GM12878 (cell line): Measurements from ENCODE around the gene PAPPA. TPM values are rescaled to one million over a fixed set of nuclear protein-coding genes. Genes with fewer than 3 reads are reported as not detected.

Experiments
- ATAC-seq: fragments of 200-7000 bp; cut with Tn5 transposase; 3 replicates; pipeline ENCODE4 v1.9.1; 2020; ENCODE audit warnings: mild to moderate bottlenecking, moderate library complexity
- BruUV-seq: library from RNA; stranded (reverse); fragments of 400-500 nt; replicated peaks from 2 replicates; lab custom pipeline; 2021; lab: Mats Ljungman, UMichigan
- CTCF ChIA-PET: fragments of 300-600 bp; sonication (Branson Sonifier 250); formaldehyde crosslinking; extraction: SDS; loops from one replicate; lab custom pipeline; 2021; ENCODE audit warnings: inconsistent platforms; lab: Yijun Ruan, JAX
- POLR2A ChIA-PET: fragments of 350-600 bp; formaldehyde crosslinking; extraction: SDS; loops from one replicate; lab custom pipeline; 2021; ENCODE audit warnings: inconsistent platforms; lab: Charles Lee
- RAD21 ChIA-PET: fragments of 300-600 bp; sonication (Branson Sonifier 250); formaldehyde crosslinking; loops from one replicate; lab custom pipeline; 2023; ENCODE audit warnings: antibody characterized with exemption; ENCODE audit not compliant: unreplicated experiment; lab: Charles Lee
- SMC1A ChIA-PET: fragments of 300-600 bp; sonication (Branson Sonifier 250); formaldehyde crosslinking; loops from one replicate; lab custom pipeline; 2023; ENCODE audit not compliant: unreplicated experiment, uncharacterized antibody; lab: Charles Lee
- DNase-seq: peaks from one replicate; pipeline ENCODE4 v3.0.0-alpha.2; 2011; ENCODE audit warnings: low read depth, low spot score
- FAIRE-seq: peaks from 3 replicates; lab custom pipeline; 2011; peaks lifted over from hg19 to GRCh38; lab: Jason Lieb, UNC
- H2AFZ ChIP-seq: 2 replicates; pipeline ENCODE4 v1.6.0; 2011; ENCODE audit warnings: low read depth, low read length, control low read depth; ENCODE audit not compliant: control insufficient read depth
- H3K27ac ChIP-seq: 2 replicates; pipeline ENCODE4 v1.5.1; 2011; ENCODE audit warnings: control low read depth; ENCODE audit not compliant: control insufficient read depth, insufficient read depth
- H3K27me3 ChIP-seq, 2 experiments: replicated peaks in 1 of 2; 2 replicates each; pipeline versions ENCODE4 v1.6.0 to v1.6.1; 2011; ENCODE audit warnings: low read length in 1 of 2; ENCODE audit not compliant: control insufficient read depth in 2 of 2, insufficient read depth in 2 of 2
- H3K36me3 ChIP-seq, 2 experiments: 2 replicates each; pipeline ENCODE4 v1.5.1; 2011; ENCODE audit warnings: low read length in 1 of 2; ENCODE audit not compliant: control insufficient read depth in 2 of 2, insufficient read depth in 2 of 2
- H3K4me1 ChIP-seq: 2 replicates; pipeline ENCODE4 v1.6.1; 2011; ENCODE audit warnings: mild to moderate bottlenecking, low read length, moderate library complexity, mixed read lengths; ENCODE audit not compliant: control insufficient read depth, insufficient read depth
- H3K4me2 ChIP-seq: 2 replicates; pipeline ENCODE4 v1.6.0; 2011; ENCODE audit warnings: control low read depth; ENCODE audit not compliant: control insufficient read depth, insufficient read depth
- H3K4me3 ChIP-seq: fragments of 200-600 bp; sonication (generic); 2 replicates; pipeline ENCODE4 v1.5.1; 2016
- H3K79me2 ChIP-seq: 2 replicates; pipeline ENCODE4 v1.6.0; 2011; ENCODE audit warnings: low read length; ENCODE audit not compliant: control insufficient read depth, insufficient read depth
- H3K9ac ChIP-seq: 2 replicates; pipeline ENCODE4 v1.8.0; 2011; ENCODE audit warnings: low read length, control low read depth, mixed read lengths; ENCODE audit not compliant: control insufficient read depth, insufficient read depth
- H3K9me3 ChIP-seq: replicated peaks from 3 replicates; pipeline ENCODE4 v1.5.1; 2011; ENCODE audit warnings: mild to moderate bottlenecking, low read length; ENCODE audit not compliant: control insufficient read depth, insufficient read depth
- H4K20me1 ChIP-seq: 2 replicates; pipeline ENCODE4 v1.6.0; 2011; ENCODE audit not compliant: control insufficient read depth, insufficient read depth
- CBFB ChIP-seq: IDR thresholded peaks from 2 replicates; pipeline ENCODE4 v1.6.1; 2016; ENCODE audit warnings: antibody characterized with exemption, low read depth
- CHD1 ChIP-seq: IDR thresholded peaks from 2 replicates; pipeline ENCODE4 v1.6.1; 2012; ENCODE audit warnings: low read depth, low read length, improper control_type of control experiment
- CHD4 ChIP-seq: fragments of 200-600 bp; sonication (generic); IDR thresholded peaks from 2 replicates; pipeline ENCODE4 v1.6.1; 2016; ENCODE audit warnings: mild to moderate bottlenecking
- FOS ChIP-seq: IDR thresholded peaks from 3 replicates; pipeline ENCODE4 v1.6.1; 2011; ENCODE audit warnings: borderline replicate concordance; ENCODE audit not compliant: insufficient read length; ENCODE audit errors: extremely low read depth
- HDAC6 ChIP-seq: fragments of 200-600 bp; sonication (generic); IDR thresholded peaks from one replicate; pipeline ENCODE4 v1.8.0; 2017; ENCODE audit warnings: antibody characterized with exemption; ENCODE audit not compliant: unreplicated experiment
- MYC ChIP-seq: IDR thresholded peaks from 2 replicates; pipeline ENCODE4 v1.6.1; 2011; ENCODE audit warnings: mild to moderate bottlenecking, low read length, moderate library complexity, inconsistent platforms; ENCODE audit not compliant: insufficient read depth, insufficient replicate concordance, insufficient read length, severe bottlenecking
- RB1 ChIP-seq: fragments of 450-650 bp; formaldehyde crosslinking; IDR thresholded peaks from 2 replicates; pipeline ENCODE4 v1.6.1; 2017; ENCODE audit warnings: mild to moderate bottlenecking, borderline replicate concordance
- SMAD5 ChIP-seq: IDR thresholded peaks from 2 replicates; pipeline ENCODE4 v1.6.1; 2016; ENCODE audit warnings: antibody characterized with exemption, low read depth
- SREBF1 ChIP-seq: IDR thresholded peaks from 2 replicates; pipeline ENCODE4 v1.6.1; 2012; ENCODE audit warnings: mild to moderate bottlenecking, low read length
- STAT3 ChIP-seq: IDR thresholded peaks from 2 replicates; pipeline ENCODE4 v1.6.1; 2011; ENCODE audit warnings: low read depth, low read length, improper control_type of control experiment
- TARDBP ChIP-seq: IDR thresholded peaks from 2 replicates; pipeline ENCODE4 v1.6.1; 2016; ENCODE audit warnings: borderline replicate concordance
- ZZZ3 ChIP-seq: IDR thresholded peaks from 2 replicates; pipeline ENCODE4 v1.6.1; 2011; ENCODE audit warnings: low read depth; ENCODE audit not compliant: control insufficient read depth, insufficient read length
- WGBS: methylation state at CpG from one replicate; pipeline ENCODE4 v1.1.6; 2016; ENCODE audit warnings: low lambda C conversion rate; ENCODE audit not compliant: insufficient replicate concordance, insufficient coverage; ENCODE audit errors: missing lambda C conversion rate; 5-methylcytosine and 5-hydroxymethylcytosine counted together
- in situ Hi-C: fragments of 300-500 bp; cut with MboI; formaldehyde crosslinking; loops from 9 replicates; pipeline ENCODE4 v1.14.3; 2018; ENCODE audit warnings: mixed read lengths
- intact Hi-C: fragments of 100-400 bp; cut with micrococcal nuclease; formaldehyde crosslinking; loops from one replicate; pipeline ENCODE4 v1.14.2; 2022; ENCODE audit not compliant: unreplicated experiment
- polyA plus RNA-seq, 11 experiments: library from polyadenylated mRNA; depleted of rRNA in 4 of 11; unstranded in 6 of 11; stranded (reverse) in 5 of 11; fragments of >200 nt; fragmentation: Nextera tagmentation in 4 of 11; fragmentation: Illumina TruSeq in 1 of 11; extraction: Ambion mirVana in 4 of 11; extraction: Trizol in 1 of 11; gene quantifications; 1 replicate in 1 of 11; 2 replicates in 10 of 11; pipeline versions ENCODE4 v1.2.1 to v1.2.3, GENCODE V29; 2011 to 2016; ENCODE audit warnings: inconsistent platforms in 2 of 11, missing spikeins in 2 of 11, low read depth in 1 of 11
- total RNA-seq, 4 experiments: library from RNA; depleted of rRNA in 3 of 4; stranded (reverse); fragments of >200 nt in 3 of 4; fragmentation: Illumina TruSeq in 1 of 4; extraction: Trizol in 1 of 4; gene quantifications; 2 replicates each; pipeline versions ENCODE4 v1.2.1 to v1.2.3, GENCODE V29; 2013 to 2021
- TF ChIP-seq, protein P1 (sequence below): fragments of 450-650 bp; IDR thresholded peaks from 2 replicates; pipeline ENCODE4 v1.6.1; 2017; ENCODE audit warnings: mild to moderate bottlenecking, moderate library complexity
- TF ChIP-seq, protein P2 (sequence below): fragments of 450-650 bp; IDR thresholded peaks from 2 replicates; pipeline ENCODE4 v1.6.1; 2018; ENCODE audit warnings: borderline replicate concordance, mild to moderate bottlenecking; ENCODE audit not compliant: partially characterized antibody
- TF ChIP-seq, protein P3 (sequence below): IDR thresholded peaks from 2 replicates; pipeline ENCODE4 v1.6.1; 2012; ENCODE audit warnings: low read depth, low read length, improper control_type of control experiment
- TF ChIP-seq, protein P4 (sequence below): IDR thresholded peaks from 2 replicates; pipeline ENCODE4 v1.6.1; 2011; ENCODE audit warnings: low read depth, mild to moderate bottlenecking, low read length, moderate library complexity, borderline replicate concordance; ENCODE audit errors: extremely low read depth
- TF ChIP-seq, protein P5 (sequence below): IDR thresholded peaks from 2 replicates; pipeline ENCODE4 v1.6.1; 2011; ENCODE audit warnings: low read depth, low read length, improper control_type of control experiment, borderline replicate concordance

The PAPPA gene
- total and polyA plus RNA-seq, 10 of the 15 experiments (the other 5 are each of a cell fraction or from before 2014, with no cell fraction given): under 0.01 to 0.19 (median 0.02) TPM; not detected in 4

DNA sequence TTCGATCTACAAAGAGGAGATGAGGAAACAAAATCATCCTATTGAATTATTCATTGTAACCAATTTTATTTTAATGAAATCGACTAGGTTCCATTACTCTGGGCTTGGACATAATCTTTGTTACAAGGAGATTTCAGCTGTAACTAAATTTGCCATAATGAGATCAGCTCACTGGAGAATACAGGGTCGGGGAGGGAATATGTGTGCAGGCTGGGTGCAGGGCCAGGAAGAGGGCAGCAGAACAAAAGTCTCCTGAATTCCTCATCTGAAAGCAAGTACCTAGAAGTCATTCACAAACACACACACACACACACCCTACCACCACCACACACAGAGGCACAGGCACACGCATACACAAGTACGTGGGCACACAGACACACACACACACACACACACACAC, 151.2 kb downstream of the PAPPA start:
- Histone ChIP-seq H3K27ac (no peak overlapping the region), H3K27me3 (peaks cover 0 to 3% of the 10 kb centered on the region in 2 experiments; a peak in 1 of 4 replicates), H4K20me1 (no peaks in the 10 kb centered on the region), H3K4me3 (no peak overlapping the region), H3K4me2 (no peak overlapping the region), H3K9me3 (no peaks in the 10 kb centered on the region), H3K36me3 (no peaks in the 10 kb centered on the region), H3K9ac (no peak overlapping the region), H3K79me2 (no peaks in the 10 kb centered on the region), H3K4me1 (no peaks in the 10 kb centered on the region), H2AFZ (no peak overlapping the region)
- CTCF ChIA-PET: no interaction called here
- DNase-seq: no peak
- no TSS peak for BruUV-seq
- intact Hi-C loops: no loop called here
- SMC1A ChIA-PET: no interaction called here
- FAIRE-seq: no peak
- POLR2A ChIA-PET: no interaction called here
- RAD21 ChIA-PET: no interaction called here
- ATAC-seq: no peak
- 3% methylated on average over 4 of the region's 5 CpGs for WGBS
- in situ Hi-C loops: no loop called here
- TF ChIP-seq ZZZ3 (no peak), FOS (no peak), CBFB (no peak), TARDBP (no peak), CHD4 (no peak), STAT3 (no peak), HDAC6 (no peak), CHD1 (no peak), SMAD5 (no peak), SREBF1 (no peak), MYC (no peak), RB1 (no peak)
- TF ChIP-seq, protein P1, sequence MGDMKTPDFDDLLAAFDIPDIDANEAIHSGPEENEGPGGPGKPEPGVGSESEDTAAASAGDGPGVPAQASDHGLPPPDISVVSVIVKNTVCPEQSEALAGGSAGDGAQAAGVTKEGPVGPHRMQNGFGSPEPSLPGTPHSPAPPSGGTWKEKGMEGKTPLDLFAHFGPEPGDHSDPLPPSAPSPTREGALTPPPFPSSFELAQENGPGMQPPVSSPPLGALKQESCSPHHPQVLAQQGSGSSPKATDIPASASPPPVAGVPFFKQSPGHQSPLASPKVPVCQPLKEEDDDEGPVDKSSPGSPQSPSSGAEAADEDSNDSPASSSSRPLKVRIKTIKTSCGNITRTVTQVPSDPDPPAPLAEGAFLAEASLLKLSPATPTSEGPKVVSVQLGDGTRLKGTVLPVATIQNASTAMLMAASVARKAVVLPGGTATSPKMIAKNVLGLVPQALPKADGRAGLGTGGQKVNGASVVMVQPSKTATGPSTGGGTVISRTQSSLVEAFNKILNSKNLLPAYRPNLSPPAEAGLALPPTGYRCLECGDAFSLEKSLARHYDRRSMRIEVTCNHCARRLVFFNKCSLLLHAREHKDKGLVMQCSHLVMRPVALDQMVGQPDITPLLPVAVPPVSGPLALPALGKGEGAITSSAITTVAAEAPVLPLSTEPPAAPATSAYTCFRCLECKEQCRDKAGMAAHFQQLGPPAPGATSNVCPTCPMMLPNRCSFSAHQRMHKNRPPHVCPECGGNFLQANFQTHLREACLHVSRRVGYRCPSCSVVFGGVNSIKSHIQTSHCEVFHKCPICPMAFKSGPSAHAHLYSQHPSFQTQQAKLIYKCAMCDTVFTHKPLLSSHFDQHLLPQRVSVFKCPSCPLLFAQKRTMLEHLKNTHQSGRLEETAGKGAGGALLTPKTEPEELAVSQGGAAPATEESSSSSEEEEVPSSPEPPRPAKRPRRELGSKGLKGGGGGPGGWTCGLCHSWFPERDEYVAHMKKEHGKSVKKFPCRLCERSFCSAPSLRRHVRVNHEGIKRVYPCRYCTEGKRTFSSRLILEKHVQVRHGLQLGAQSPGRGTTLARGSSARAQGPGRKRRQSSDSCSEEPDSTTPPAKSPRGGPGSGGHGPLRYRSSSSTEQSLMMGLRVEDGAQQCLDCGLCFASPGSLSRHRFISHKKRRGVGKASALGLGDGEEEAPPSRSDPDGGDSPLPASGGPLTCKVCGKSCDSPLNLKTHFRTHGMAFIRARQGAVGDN: no peak
- TF ChIP-seq, protein P2, sequence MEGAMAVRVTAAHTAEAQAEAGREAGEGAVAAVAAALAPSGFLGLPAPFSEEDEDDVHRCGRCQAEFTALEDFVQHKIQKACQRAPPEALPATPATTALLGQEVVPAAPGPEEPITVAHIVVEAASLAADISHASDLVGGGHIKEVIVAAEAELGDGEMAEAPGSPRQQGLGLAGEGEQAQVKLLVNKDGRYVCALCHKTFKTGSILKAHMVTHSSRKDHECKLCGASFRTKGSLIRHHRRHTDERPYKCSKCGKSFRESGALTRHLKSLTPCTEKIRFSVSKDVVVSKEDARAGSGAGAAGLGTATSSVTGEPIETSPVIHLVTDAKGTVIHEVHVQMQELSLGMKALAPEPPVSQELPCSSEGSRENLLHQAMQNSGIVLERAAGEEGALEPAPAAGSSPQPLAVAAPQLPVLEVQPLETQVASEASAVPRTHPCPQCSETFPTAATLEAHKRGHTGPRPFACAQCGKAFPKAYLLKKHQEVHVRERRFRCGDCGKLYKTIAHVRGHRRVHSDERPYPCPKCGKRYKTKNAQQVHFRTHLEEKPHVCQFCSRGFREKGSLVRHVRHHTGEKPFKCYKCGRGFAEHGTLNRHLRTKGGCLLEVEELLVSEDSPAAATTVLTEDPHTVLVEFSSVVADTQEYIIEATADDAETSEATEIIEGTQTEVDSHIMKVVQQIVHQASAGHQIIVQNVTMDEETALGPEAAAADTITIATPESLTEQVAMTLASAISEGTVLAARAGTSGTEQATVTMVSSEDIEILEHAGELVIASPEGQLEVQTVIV: no peak
- TF ChIP-seq, protein P3, sequence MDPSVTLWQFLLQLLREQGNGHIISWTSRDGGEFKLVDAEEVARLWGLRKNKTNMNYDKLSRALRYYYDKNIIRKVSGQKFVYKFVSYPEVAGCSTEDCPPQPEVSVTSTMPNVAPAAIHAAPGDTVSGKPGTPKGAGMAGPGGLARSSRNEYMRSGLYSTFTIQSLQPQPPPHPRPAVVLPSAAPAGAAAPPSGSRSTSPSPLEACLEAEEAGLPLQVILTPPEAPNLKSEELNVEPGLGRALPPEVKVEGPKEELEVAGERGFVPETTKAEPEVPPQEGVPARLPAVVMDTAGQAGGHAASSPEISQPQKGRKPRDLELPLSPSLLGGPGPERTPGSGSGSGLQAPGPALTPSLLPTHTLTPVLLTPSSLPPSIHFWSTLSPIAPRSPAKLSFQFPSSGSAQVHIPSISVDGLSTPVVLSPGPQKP: no peak
- TF ChIP-seq, protein P4, sequence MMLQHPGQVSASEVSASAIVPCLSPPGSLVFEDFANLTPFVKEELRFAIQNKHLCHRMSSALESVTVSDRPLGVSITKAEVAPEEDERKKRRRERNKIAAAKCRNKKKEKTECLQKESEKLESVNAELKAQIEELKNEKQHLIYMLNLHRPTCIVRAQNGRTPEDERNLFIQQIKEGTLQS: no peak
- TF ChIP-seq, protein P5, sequence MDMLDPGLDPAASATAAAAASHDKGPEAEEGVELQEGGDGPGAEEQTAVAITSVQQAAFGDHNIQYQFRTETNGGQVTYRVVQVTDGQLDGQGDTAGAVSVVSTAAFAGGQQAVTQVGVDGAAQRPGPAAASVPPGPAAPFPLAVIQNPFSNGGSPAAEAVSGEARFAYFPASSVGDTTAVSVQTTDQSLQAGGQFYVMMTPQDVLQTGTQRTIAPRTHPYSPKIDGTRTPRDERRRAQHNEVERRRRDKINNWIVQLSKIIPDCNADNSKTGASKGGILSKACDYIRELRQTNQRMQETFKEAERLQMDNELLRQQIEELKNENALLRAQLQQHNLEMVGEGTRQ: no peak
